Cerebellar cortex (tissue), 1 donor: Measurements from ENCODE around the gene PRSS56.
"Not testable (repeated sequence)": the region's sequence is repeated elsewhere in the genome, so short reads cannot be mapped to it uniquely, and the experiment has no call there.

Experiments
- DNase-seq: peaks from one replicate; pipeline ENCODE4 v3.0.0-alpha.2; 2015; ENCODE audit warnings: low spot score

The PRSS56 gene

GRCh38 chr2:232525791-232526371 is 5.7 kb downstream of the PRSS56 start, which contains the start of gene CHRND:
TSS of gene CHRND (plus strand) at chr2:232526160. CDS start at chr2:232526216, 56 bp downstream.
- DNase-seq = no peak

GRCh38 chr2:232526372-232526941 is 6.3 kb downstream of the PRSS56 start:
- DNase-seq = no peak

- DNase-seq = no peak
Measured at GRCh38 chr2:232527905-232528470, 7.8 kb downstream of the PRSS56 start.

- DNase-seq = no peak
Measured at GRCh38 chr2:232528746-232529460, 8.7 kb downstream of the PRSS56 start.

GRCh38 chr2:232529806-232530547 is 9.8 kb downstream of the PRSS56 start:
- no peak for DNase-seq

- DNase-seq = no peak
Measured at GRCh38 chr2:232530626-232531260, 10.6 kb downstream of the PRSS56 start.

- no peak for DNase-seq
Measured at GRCh38 chr2:232532419-232532818, 12.2 kb downstream of the PRSS56 start.

GRCh38 chr2:232532821-232533220 is 12.6 kb downstream of the PRSS56 start:
- not testable (repeated sequence) for DNase-seq

- no peak for DNase-seq
Measured at GRCh38 chr2:232533944-232534710, 13.9 kb downstream of the PRSS56 start.

- DNase-seq = no peak
Measured at GRCh38 chr2:232534940-232535651, 14.9 kb downstream of the PRSS56 start.

GRCh38 chr2:232535761-232536530 is 15.8 kb downstream of the PRSS56 start:
- DNase-seq = no peak

- DNase-seq = peak; percentile 40
Measured at GRCh38 chr2:232537079-232537478, 16.9 kb downstream of the PRSS56 start.

GRCh38 chr2:232537499-232537898 is 17.3 kb downstream of the PRSS56 start:
- no peak for DNase-seq

GRCh38 chr2:232538671-232539070 is 18.5 kb downstream of the PRSS56 start:
- no peak for DNase-seq

GRCh38 chr2:232539298-232540231 is 19.4 kb downstream of the PRSS56 start, which contains the start of gene CHRNG:
TSS of gene CHRNG (plus strand) at chr2:232539692. CDS start at chr2:232539748, 56 bp downstream.
- DNase-seq = no peak

- no peak for DNase-seq
Measured at GRCh38 chr2:232540441-232541041, 20.4 kb downstream of the PRSS56 start.

GRCh38 chr2:232541195-232541960 is 21.2 kb downstream of the PRSS56 start:
- no peak for DNase-seq
